Fibroblast of pulmonary artery (primary cell): ENCODE data around the gene TNN.
"Not testable (repeated sequence)": the region's sequence is repeated elsewhere in the genome, so short reads cannot be mapped to it uniquely, and the experiment has no call there.

ENCODE experiments used
- DNase-seq: peaks from one replicate; pipeline ENCODE4 v3.0.0-alpha.2; 2010; ENCODE audit warnings: low read depth
- H3K4me3 ChIP-seq: replicated peaks from 2 replicates; pipeline ENCODE4 v1.5.1; 2011; ENCODE audit warnings: low read depth, mild to moderate bottlenecking, control low read depth, low read length, moderate library complexity
- CTCF ChIP-seq: IDR thresholded peaks from 2 replicates; pipeline ENCODE4 v1.5.1; 2011; ENCODE audit warnings: mild to moderate bottlenecking, control low read depth, low read length, inconsistent platforms; ENCODE audit errors: missing control alignments

Gene TNN

GRCh38 chr1:175034775-175035174 is 32.9 kb upstream of the TNN start:
- no peak for TF ChIP-seq CTCF

GRCh38 chr1:175035865-175036264 is 31.8 kb upstream of the TNN start:
- H3K4me3 ChIP-seq, result no peak overlapping the region
- TF ChIP-seq CTCF, result no peak
- DNase-seq, result no peak

More at GRCh38 chr1:175034775-175035174, 32.9 kb upstream of the TNN start:
- no peak overlapping the region for H3K4me3 ChIP-seq
- DNase-seq, result no peak

- H3K4me3 ChIP-seq, result no peak overlapping the region
- no peak for TF ChIP-seq CTCF
- DNase-seq, result no peak
These were observed 31.2 kb upstream of the TNN start for GRCh38 chr1:175036476-175036875.

- TF ChIP-seq CTCF, result no peak
- no peak overlapping the region for H3K4me3 ChIP-seq
- DNase-seq, result no peak
These were observed 30.2 kb upstream of the TNN start for GRCh38 chr1:175037416-175037815.

GRCh38 chr1:175040324-175040879 is 27.2 kb upstream of the TNN start:
- no peak for DNase-seq
- no peak for TF ChIP-seq CTCF

GRCh38 chr1:175042650-175043049 is 25.0 kb upstream of the TNN start:
- TF ChIP-seq CTCF, result no peak
- H3K4me3 ChIP-seq, result no peak overlapping the region
- DNase-seq, result no peak

More at GRCh38 chr1:175040324-175040879, 27.2 kb upstream of the TNN start:
- no peak overlapping the region for H3K4me3 ChIP-seq

GRCh38 chr1:175043824-175044223 is 23.8 kb upstream of the TNN start:
- no peak for DNase-seq
- TF ChIP-seq CTCF, result no peak
- H3K4me3 ChIP-seq, result no peak overlapping the region

- DNase-seq, H3K4me3 ChIP-seq: not testable (repeated sequence)
These were observed 23.0 kb upstream of the TNN start for GRCh38 chr1:175044591-175044990.
